Lower leg skin (tissue), 3 donors: Measurements from ENCODE around the gene C1QTNF3.

Experiments used
- CTCF ChIP-seq, 3 donors: fragments of 450-650 bp; IDR thresholded peaks; one replicate each; pipeline ENCODE4 v1.5.1; 2016; ENCODE audit warnings: antibody characterized with exemption in 3 of 3, mild to moderate bottlenecking in 3 of 3, moderate library complexity in 2 of 3
- POLR2A ChIP-seq, 2 donors: fragments of 450-650 bp; IDR thresholded peaks; one replicate each; pipeline ENCODE4 v1.6.1; 2016 to 2017; ENCODE audit warnings: antibody characterized with exemption in 2 of 2, mild to moderate bottlenecking in 1 of 2, moderate library complexity in 1 of 2

- no peak for TF ChIP-seq POLR2A (IDR thresholded peaks at IDR 0.05)
- no peak for TF ChIP-seq CTCF (IDR thresholded peaks at IDR 0.05)
Measured at GRCh38 chr5:34064656-34065055, 21.6 kb upstream of the C1QTNF3 start.
